ENCODE data around the gene DUSP10. TPM values are rescaled to one million over a fixed set of nuclear protein-coding genes. Genes with fewer than 3 reads are reported as not detected.

Gene DUSP10
- total RNA-seq, 2 donors from 2014 or later = 43.3 to 85.2 TPM

DNA sequence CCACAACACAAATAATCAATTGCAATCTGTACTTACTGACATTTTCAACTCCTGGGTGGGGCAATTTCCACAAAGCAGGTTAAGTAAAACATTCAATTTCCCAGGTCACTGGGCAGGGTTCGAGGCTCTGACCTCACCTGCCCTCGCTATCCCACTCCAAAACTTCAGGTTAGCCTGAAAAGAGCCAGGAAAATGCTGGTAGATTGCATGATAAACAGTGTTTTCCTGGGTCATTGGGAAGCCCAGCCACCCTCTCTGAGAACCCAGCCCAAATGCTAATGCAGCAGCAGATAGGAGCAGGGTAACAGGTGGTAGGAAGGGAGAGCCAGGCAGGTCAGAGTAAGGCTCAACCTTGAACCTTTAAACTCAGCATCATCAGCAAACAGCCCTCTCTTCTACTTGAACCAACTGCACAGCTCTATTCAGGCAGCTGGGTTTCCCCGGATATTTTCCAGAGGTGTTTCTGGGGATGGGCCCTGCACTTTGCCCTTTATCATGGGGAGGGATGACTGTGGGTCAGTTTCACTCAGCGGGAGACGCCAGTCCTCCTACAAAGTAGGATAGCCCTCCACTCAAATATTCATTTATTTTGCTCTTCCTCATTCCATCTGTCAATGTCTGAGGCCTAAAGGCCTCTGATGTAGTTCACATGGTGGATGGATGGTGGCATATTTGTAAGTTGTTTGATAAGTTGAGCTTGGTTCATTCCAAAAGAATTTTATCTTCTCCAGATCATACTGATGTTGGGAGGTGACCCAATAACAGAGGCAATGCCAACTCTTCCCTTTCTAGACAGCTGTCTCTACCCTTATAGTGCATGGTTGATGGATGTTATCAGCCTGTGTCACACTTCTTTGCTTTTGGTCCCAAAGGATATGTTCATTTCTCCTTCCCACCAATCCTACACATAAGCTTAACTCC lies 65.7 kb downstream of the DUSP10 start:
- DNase-seq (ENCODE audit: low spot score) (no peak), ATAC-seq (no peak)
- Mint-ChIP-seq H3K27ac (peak overlapping the region in 1 of 2 donors; percentile 69), H3K4me3 (no peak overlapping the region), H3K27me3 (peaks cover 0 to 3% of the 10 kb centered on the region in 2 donors), H3K9me3 (peaks cover 9% of the 10 kb centered on the region), H3K4me1 (ENCODE audit: low read depth in 2 of 2) (peaks cover 0 to 3% of the 10 kb centered on the region in 2 donors), H3K36me3 (peaks cover 11% of the 10 kb centered on the region)

DNA sequence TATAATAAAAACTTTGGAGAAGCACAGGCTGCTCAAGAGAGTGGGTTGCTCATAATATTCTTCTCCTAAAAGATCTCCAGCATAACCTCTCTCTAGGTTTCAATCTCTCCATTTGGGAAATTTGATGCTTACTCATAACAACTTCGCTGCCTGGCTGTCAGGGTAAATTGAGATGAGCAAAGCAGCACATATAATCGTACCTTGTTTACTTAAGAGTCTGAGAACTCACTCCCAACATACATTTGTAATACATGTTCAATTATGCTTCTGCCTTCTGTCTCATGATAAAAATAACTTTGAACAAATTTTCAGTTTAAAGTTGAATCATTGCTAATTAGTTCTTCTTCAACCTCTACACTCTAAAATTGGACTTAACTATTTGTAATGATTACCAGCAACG lies 68.9 kb downstream of the DUSP10 start:
- ATAC-seq (no peak), DNase-seq (ENCODE audit: low spot score) (no peak)
- H3K27ac Mint-ChIP-seq = no peak overlapping the region
- H3K36me3 Mint-ChIP-seq = no peaks in the 10 kb centered on the region
- no peaks in the 10 kb centered on the region for H3K9me3 Mint-ChIP-seq
- no peak overlapping the region for H3K4me3 Mint-ChIP-seq
- peaks cover under 1 to 4% of the 10 kb centered on the region in 2 donors for H3K4me1 Mint-ChIP-seq (ENCODE audit: low read depth in 2 of 2)
- H3K27me3 Mint-ChIP-seq = peaks cover 0 to 6% of the 10 kb centered on the region in 2 donors

DNA sequence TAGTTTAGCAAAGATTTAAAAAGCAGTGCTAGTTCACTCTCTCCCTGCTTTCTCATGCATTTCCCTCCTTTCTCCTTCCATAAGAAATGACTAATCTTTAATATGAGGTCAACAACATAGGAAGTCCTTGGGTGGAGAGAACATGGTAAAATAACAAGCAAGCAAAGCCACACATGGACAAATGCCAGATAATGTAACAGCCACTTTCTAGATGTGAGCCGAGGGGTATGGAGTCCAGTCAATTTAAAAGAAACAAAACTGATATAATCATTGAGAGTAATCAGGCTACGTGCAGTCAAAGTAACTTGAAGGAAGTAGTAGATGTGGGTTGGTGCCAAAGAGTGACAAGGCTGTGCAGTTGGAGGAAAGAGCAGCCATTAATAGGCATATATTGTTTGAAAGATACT lies 69.6 kb downstream of the DUSP10 start:
- DNase-seq (ENCODE audit: low spot score) (no peak), ATAC-seq (no peak)
- no peak overlapping the region for H3K4me3 Mint-ChIP-seq
- no peak overlapping the region for H3K27ac Mint-ChIP-seq
- peaks cover 8 to 11% of the 10 kb centered on the region in 2 donors for H3K4me1 Mint-ChIP-seq (ENCODE audit: low read depth in 2 of 2)
- peaks cover 0 to 6% of the 10 kb centered on the region in 2 donors for H3K27me3 Mint-ChIP-seq
- H3K9me3 Mint-ChIP-seq = no peaks in the 10 kb centered on the region
- no peaks in the 10 kb centered on the region for H3K36me3 Mint-ChIP-seq

DNA sequence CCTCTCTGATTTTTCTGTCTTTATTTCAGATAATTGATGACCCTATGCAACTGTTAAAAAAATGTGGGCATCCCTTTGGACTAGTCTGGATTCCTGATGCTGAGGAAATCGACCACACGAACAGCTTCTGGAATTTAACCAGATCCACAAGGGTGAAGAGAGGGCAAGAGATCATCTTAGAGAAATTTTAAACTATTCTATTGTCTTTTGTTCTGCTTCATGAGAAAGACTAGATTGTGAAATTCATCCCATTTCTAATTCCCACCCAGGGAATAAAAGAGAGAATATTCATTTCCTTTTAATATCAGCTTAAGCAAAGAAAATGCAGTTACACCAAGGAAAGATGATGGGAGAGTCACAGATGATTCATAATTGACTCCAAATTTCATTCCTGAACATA lies 71.8 kb downstream of the DUSP10 start:
- Mint-ChIP-seq H3K27me3 (peaks cover 0 to 6% of the 10 kb centered on the region in 2 donors), H3K27ac (peak overlapping the region in 1 of 2 donors; percentile 34), H3K4me3 (no peak overlapping the region), H3K9me3 (no peaks in the 10 kb centered on the region), H3K4me1 (ENCODE audit: low read depth in 2 of 2) (peaks cover 11 to 13% of the 10 kb centered on the region in 2 donors), H3K36me3 (no peaks in the 10 kb centered on the region)
- ATAC-seq (no peak), DNase-seq (ENCODE audit: low spot score) (no peak)

DNA sequence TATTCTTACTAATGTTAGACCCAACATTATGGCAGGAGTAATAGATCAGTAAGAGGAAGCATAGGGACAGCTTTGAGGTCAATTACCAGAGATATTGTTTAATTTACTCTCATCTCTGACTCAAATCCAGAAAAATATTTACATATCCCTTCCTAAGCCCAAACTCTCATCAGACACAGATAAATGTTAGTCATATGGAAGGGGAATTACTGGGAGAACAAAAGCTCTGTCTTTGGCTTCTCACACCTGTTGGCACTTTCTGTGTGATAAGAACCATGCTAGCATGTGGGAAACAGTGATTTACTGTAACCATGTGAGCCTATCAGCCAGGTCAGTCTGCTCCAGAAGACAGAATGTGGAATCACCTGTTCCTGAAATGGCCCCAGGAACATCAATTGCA lies 72.4 kb downstream of the DUSP10 start:
- peaks cover 11 to 13% of the 10 kb centered on the region in 2 donors for H3K4me1 Mint-ChIP-seq (ENCODE audit: low read depth in 2 of 2)
- ATAC-seq (no peak), DNase-seq (ENCODE audit: low spot score) (no peak)
- H3K9me3 Mint-ChIP-seq = no peaks in the 10 kb centered on the region
- peak overlapping the region in 1 of 2 donors; percentile 34 for H3K27ac Mint-ChIP-seq
- no peak overlapping the region for H3K4me3 Mint-ChIP-seq
- H3K27me3 Mint-ChIP-seq = peaks cover 0 to 6% of the 10 kb centered on the region in 2 donors
- H3K36me3 Mint-ChIP-seq = no peaks in the 10 kb centered on the region

DNA sequence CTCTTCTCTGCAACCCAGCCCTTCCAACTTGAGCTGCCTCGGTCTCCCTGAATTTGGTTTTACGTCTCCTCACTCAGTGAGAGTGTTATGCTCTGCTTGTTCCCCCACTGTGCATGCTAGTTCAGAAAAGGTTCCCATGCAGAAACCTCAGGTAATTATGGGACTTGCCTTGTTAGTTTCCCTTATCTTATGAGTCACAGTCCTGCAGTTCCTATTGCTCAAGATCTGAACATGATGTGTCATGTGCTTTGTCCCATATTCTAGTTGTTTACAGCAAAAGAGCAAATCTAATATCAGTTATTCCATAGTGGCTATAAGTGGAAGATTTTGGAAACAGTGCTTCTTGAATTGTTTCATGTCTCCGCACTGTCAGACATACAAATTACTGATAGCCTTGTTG lies 74.4 kb downstream of the DUSP10 start:
- Mint-ChIP-seq H3K4me1 (ENCODE audit: low read depth in 2 of 2) (peaks cover 11 to 13% of the 10 kb centered on the region in 2 donors), H3K9me3 (no peaks in the 10 kb centered on the region), H3K4me3 (peak overlapping the region; percentile 5), H3K27me3 (peaks cover 6 to 8% of the 10 kb centered on the region in 2 donors), H3K27ac (peak overlapping the region; percentile 11 to 64), H3K36me3 (peaks cover 6% of the 10 kb centered on the region)
- ATAC-seq (peak; percentile 81 to 94), DNase-seq (ENCODE audit: low spot score) (no peak)

DNA sequence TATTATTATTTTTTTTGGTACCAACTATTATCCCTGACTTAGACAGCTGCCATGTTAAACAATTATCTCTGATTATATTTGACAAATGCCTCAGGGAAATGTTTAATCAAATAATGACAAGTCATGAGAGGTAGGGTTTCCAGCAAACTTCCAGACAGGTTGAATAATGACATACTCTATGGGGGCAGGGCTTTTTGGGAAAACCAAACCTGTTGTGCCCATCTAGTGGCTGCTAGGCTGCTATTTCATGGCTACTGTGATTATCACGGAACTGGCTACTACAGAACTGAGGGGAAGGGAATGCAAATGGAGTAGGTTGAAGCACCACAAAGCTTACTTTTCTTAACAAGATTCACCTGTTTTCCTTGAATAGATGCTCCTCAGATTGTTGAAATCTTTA lies 77.6 kb downstream of the DUSP10 start:
- Mint-ChIP-seq H3K4me1 (ENCODE audit: low read depth in 2 of 2) (peaks cover 11 to 18% of the 10 kb centered on the region in 2 donors), H3K36me3 (peaks cover 6% of the 10 kb centered on the region), H3K4me3 (no peak overlapping the region), H3K9me3 (no peaks in the 10 kb centered on the region), H3K27me3 (peaks cover 5 to 6% of the 10 kb centered on the region in 2 donors), H3K27ac (peak overlapping the region in 1 of 2 donors; percentile 45)
- ATAC-seq (no peak), DNase-seq (ENCODE audit: low spot score) (no peak)

DNA sequence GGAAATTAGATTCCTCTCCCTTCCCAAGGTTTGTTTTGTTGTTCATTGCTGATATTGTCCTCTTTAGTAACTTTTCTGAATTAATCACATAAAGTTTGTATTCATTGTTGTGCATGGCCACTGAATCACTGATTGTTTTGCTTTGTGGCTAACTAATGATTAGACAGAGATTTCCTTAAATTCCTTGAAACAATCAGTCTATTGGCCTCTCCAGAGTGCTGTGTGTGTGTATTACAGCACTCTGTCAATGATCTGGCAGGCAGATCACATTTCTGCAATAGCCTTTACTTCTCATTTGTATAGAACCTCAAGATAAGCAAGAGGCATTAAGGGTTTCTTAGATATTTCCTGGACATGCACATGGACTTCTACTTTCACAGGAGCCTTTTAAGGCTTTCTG lies 78.6 kb downstream of the DUSP10 start:
- Mint-ChIP-seq H3K9me3 (no peaks in the 10 kb centered on the region), H3K36me3 (peaks cover 6% of the 10 kb centered on the region), H3K4me1 (ENCODE audit: low read depth in 2 of 2) (peaks cover 11 to 18% of the 10 kb centered on the region in 2 donors), H3K27me3 (peaks cover 2 to 6% of the 10 kb centered on the region in 2 donors), H3K4me3 (no peak overlapping the region), H3K27ac (no peak overlapping the region)
- ATAC-seq = no peak
- DNase-seq (ENCODE audit: low spot score) = no peak

DNA sequence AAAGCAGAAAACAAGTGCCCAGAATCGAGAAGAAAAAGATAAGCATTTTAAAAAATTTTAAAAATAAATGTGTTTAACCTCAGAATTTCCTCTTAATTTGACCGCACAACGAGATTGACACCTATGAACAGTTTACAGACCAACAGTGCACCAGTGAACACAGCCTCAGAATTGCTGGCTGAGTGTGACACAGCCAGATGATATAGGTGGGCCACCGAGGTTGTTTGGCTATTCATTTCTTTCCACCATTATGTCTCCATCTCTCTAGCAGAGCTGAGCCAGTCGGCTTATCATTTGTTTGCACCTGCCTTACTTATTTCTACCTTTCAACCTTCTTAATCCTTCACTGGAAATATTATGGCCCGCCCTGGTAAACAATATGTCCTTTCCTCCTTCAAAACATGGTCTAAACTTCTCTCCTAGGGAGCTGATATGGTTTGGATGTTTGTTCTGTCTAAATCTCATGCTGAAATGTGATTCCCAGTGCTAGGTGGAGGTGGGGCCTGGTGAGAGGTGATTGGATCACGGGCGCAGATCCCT lies 86.1 kb downstream of the DUSP10 start:
- H3K27ac Mint-ChIP-seq = peak overlapping the region in 1 of 2 donors; percentile 82
- DNase-seq (ENCODE audit: low spot score) = no peak
- ATAC-seq = no peak
- peaks cover 20 to 29% of the 10 kb centered on the region in 2 donors for H3K4me1 Mint-ChIP-seq (ENCODE audit: low read depth in 2 of 2)
- H3K27me3 Mint-ChIP-seq = no peaks in the 10 kb centered on the region
- peak overlapping the region; percentile 29 for H3K4me3 Mint-ChIP-seq
- no peaks in the 10 kb centered on the region for H3K36me3 Mint-ChIP-seq
- no peaks in the 10 kb centered on the region for H3K9me3 Mint-ChIP-seq
